ENCODE measurements around the gene TMEM31. TPM values are rescaled to one million over a fixed set of nuclear protein-coding genes. Genes with fewer than 3 reads are reported as not detected.
A peak's percentile ranks its signal among the peaks of the same experiment; 100 is the strongest.

The TMEM31 gene
- total RNA-seq, 1 donor: not detected

- Histone ChIP-seq H3K36me3 (ENCODE audit: insufficient read depth, low read length) (no peaks in the 10 kb centered on the region), H4K20me1 (ENCODE audit: insufficient read depth, low read length) (peaks cover 5% of the 10 kb centered on the region), H3K27me3 (ENCODE audit: insufficient read depth, low read length) (peaks cover 7% of the 10 kb centered on the region), H3K79me2 (ENCODE audit: insufficient read depth, low read length) (no peaks in the 10 kb centered on the region), H3K4me3 (ENCODE audit: insufficient read depth, low read length) (no peak overlapping the region), H3K4me1 (ENCODE audit: insufficient read depth, low read length) (no peaks in the 10 kb centered on the region), H2AFZ (ENCODE audit: low read length) (no peak overlapping the region), H3K4me2 (ENCODE audit: insufficient read depth, low read length) (no peak overlapping the region), H3K27ac (ENCODE audit: low read depth, low read length) (no peak overlapping the region), H3K9me3 (ENCODE audit: low read depth, low read length) (no peaks in the 10 kb centered on the region)
- no peak for TF ChIP-seq CTCF (IDR thresholded peaks at IDR 0.05; ENCODE audit: extremely low read depth, low read depth, low read length)
- DNase-seq (ENCODE audit: insufficient read length, low spot score, missing footprints): no peak
Measured at GRCh38 chrX:103669745-103670144, 41.0 kb upstream of the TMEM31 start.

- peaks cover 5% of the 10 kb centered on the region for H4K20me1 ChIP-seq (ENCODE audit: insufficient read depth, low read length)
- H3K4me2 ChIP-seq (ENCODE audit: insufficient read depth, low read length): no peak overlapping the region
- H3K79me2 ChIP-seq (ENCODE audit: insufficient read depth, low read length): no peaks in the 10 kb centered on the region
- H3K27ac ChIP-seq (ENCODE audit: low read depth, low read length): no peak overlapping the region
- H3K4me3 ChIP-seq (ENCODE audit: insufficient read depth, low read length): no peak overlapping the region
- TF ChIP-seq CTCF (IDR thresholded peaks at IDR 0.05; ENCODE audit: extremely low read depth, low read depth, low read length): peak; percentile 5
- no peak overlapping the region for H2AFZ ChIP-seq (ENCODE audit: low read length)
- peak; percentile 45 for DNase-seq (ENCODE audit: insufficient read length, low spot score, missing footprints)
- H3K27me3 ChIP-seq (ENCODE audit: insufficient read depth, low read length): peaks cover 9% of the 10 kb centered on the region
- no peaks in the 10 kb centered on the region for H3K9me3 ChIP-seq (ENCODE audit: low read depth, low read length)
- H3K4me1 ChIP-seq (ENCODE audit: insufficient read depth, low read length): peaks cover 9% of the 10 kb centered on the region
- peaks cover 33% of the 10 kb centered on the region for H3K36me3 ChIP-seq (ENCODE audit: insufficient read depth, low read length)
Measured at GRCh38 chrX:103674531-103675454, 35.9 kb upstream of the TMEM31 start.

- Histone ChIP-seq H3K9me3 (ENCODE audit: low read depth, low read length) (no peaks in the 10 kb centered on the region), H2AFZ (ENCODE audit: low read length) (no peak overlapping the region), H3K4me3 (ENCODE audit: insufficient read depth, low read length) (no peak overlapping the region), H3K27ac (ENCODE audit: low read depth, low read length) (peak overlapping the region; percentile 29), H3K36me3 (ENCODE audit: insufficient read depth, low read length) (peaks cover 54% of the 10 kb centered on the region), H3K4me1 (ENCODE audit: insufficient read depth, low read length) (peaks cover 29% of the 10 kb centered on the region), H3K79me2 (ENCODE audit: insufficient read depth, low read length) (no peaks in the 10 kb centered on the region), H3K4me2 (ENCODE audit: insufficient read depth, low read length) (no peak overlapping the region), H4K20me1 (ENCODE audit: insufficient read depth, low read length) (peaks cover 7% of the 10 kb centered on the region), H3K27me3 (ENCODE audit: insufficient read depth, low read length) (peaks cover 7% of the 10 kb centered on the region)
- no peak for TF ChIP-seq CTCF (IDR thresholded peaks at IDR 0.05; ENCODE audit: extremely low read depth, low read depth, low read length)
- DNase-seq (ENCODE audit: insufficient read length, low spot score, missing footprints): no peak
Measured at GRCh38 chrX:103678199-103678993, 32.3 kb upstream of the TMEM31 start.

GRCh38 chrX:103681443-103681842, 29.3 kb upstream of the TMEM31 start:
- H3K9me3 ChIP-seq (ENCODE audit: low read depth, low read length): no peaks in the 10 kb centered on the region
- no peak overlapping the region for H3K4me3 ChIP-seq (ENCODE audit: insufficient read depth, low read length)
- H3K27me3 ChIP-seq (ENCODE audit: insufficient read depth, low read length): peaks cover under 1% of the 10 kb centered on the region
- peaks cover 42% of the 10 kb centered on the region for H3K4me1 ChIP-seq (ENCODE audit: insufficient read depth, low read length)
- H2AFZ ChIP-seq (ENCODE audit: low read length): no peak overlapping the region
- peaks cover 10% of the 10 kb centered on the region for H4K20me1 ChIP-seq (ENCODE audit: insufficient read depth, low read length)
- TF ChIP-seq CTCF (IDR thresholded peaks at IDR 0.05; ENCODE audit: extremely low read depth, low read depth, low read length): no peak
- no peak overlapping the region for H3K27ac ChIP-seq (ENCODE audit: low read depth, low read length)
- peaks cover 51% of the 10 kb centered on the region for H3K36me3 ChIP-seq (ENCODE audit: insufficient read depth, low read length)
- peaks cover 22% of the 10 kb centered on the region for H3K79me2 ChIP-seq (ENCODE audit: insufficient read depth, low read length)
- H3K4me2 ChIP-seq (ENCODE audit: insufficient read depth, low read length): no peak overlapping the region
- DNase-seq (ENCODE audit: insufficient read length, low spot score, missing footprints): no peak
